ENCODE results near the gene RAPH1.

DNA sequence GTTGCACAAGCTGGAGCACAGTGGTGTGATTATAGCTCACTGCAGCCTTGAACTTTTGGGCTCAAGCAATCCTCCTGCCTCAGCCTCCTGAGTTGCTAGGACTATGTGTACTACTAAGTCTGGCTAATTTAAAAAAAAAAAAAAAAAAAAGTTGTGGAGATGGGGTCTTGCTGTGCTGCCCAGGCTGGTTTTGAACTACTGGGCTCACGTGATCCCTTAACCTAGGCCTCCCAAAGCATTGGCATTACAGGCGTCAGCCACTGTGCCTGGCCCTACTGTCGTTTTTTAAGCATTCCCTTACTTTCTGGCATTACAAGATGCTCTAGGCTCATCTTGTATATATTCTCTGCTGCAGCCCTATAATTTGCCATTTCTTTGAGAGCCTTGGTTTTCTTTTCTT, 88.3 kb downstream of the RAPH1 start:
- TF ChIP-seq POLR2A (IDR thresholded peaks at IDR 0.05; ENCODE audit: low read depth, low read length) = no peak
- no peak for TF ChIP-seq POLR2AphosphoS5 (IDR thresholded peaks at IDR 0.05; ENCODE audit: low read depth, low read length)

Measured in GM12892 (cell line).